NCI-H748 (cell line): ENCODE measurements around the gene PLA2G2C.

ENCODE experiments used
- DNase-seq: peaks from one replicate; lab custom pipeline; 2025; ENCODE audit not compliant: unreplicated experiment; lab: John Stamatoyannopoulos, UW

The PLA2G2C gene

DNA sequence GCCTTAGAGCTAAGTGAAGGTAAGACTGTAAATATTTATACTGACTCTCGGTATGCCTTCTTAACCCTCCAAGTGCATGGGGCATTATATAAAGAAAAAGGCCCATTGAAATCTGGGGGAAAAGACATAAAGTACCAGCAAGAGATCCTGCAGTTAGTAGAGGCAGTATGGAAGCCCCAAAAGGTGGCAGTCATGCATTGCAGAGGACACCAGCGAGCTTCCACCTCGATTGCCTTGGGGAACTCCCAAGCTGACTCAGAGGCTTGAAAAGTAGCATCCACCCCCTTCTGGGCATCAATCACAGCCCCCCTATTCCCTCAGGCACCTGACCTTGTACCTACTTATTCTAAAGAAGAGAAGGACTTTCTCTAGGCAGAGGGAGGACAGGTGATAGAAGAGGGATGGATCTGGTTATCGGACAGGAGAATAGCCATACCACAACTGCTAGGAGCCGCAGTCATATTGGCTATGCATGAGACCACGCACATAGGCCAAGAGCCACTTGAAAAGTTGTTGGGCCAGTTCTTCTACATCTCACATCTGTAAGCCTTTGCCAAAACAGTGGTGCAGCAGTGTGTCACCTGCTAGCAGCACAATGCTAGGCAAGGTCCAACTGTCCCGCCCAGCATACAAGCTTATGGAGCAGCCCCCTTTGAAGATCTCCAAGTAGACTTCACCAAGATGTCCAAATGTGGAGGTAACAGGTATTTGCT lies 27.8 kb downstream of the PLA2G2C start:
- no peak for DNase-seq

DNA sequence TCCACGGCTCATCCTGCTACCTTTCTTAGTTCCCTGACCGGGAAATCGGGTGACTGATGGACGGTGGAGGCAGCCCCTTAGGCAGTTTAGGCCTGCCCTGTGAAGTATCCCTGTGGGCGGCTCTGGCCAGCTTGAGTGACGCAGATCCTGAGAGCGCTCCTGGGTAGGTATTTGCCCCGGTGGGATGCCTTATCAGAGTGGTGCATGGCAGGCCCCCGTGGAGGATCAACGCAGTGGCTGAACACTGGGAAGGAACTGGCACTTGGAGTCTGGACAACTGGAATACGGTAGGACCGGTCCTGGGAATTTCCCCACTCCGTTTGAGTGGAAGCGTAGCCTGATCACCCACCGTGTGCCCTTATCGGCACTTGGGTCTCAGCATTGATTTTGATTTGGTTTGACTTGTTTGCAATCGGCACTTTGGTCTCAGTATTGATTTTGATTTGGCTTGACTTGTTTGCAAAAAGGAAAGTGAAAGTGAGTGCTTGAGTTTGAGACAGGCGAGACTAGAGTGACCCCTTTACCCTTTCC lies 32.0 kb downstream of the PLA2G2C start:
- no peak for DNase-seq

- DNase-seq: no peak
Measured at GRCh38 chr1:20153000-20153418, 33.3 kb downstream of the PLA2G2C start.

DNA sequence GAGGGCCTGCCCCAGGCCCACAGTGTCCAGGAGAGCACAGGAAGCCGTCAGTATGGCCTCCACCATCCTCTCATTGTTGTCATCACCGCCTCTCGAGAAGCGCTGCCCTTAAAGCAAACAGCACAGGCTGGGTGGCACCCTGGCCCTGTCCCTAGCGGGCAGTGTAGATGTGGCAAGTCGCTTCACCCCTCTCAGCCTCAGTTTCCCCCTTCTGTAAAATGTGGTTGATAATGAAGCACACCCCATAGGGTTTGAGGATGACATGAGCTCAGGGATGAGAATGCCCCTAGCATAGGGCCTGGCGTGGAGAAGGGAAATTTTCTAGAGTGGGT lies 33.8 kb downstream of the PLA2G2C start:
- no peak for DNase-seq

- DNase-seq: peak; percentile 63
Measured at GRCh38 chr1:20151906-20152598, 34.3 kb downstream of the PLA2G2C start.

- DNase-seq: no peak
Measured at GRCh38 chr1:20150969-20151368, 35.3 kb downstream of the PLA2G2C start.

- DNase-seq: no peak
Measured at GRCh38 chr1:20150326-20150705, 36.0 kb downstream of the PLA2G2C start.

GRCh38 chr1:20149601-20150325 lies 36.6 kb downstream of the PLA2G2C start:
- no peak for DNase-seq

- no peak for DNase-seq
Measured at GRCh38 chr1:20148571-20149500, 37.5 kb downstream of the PLA2G2C start.

DNA sequence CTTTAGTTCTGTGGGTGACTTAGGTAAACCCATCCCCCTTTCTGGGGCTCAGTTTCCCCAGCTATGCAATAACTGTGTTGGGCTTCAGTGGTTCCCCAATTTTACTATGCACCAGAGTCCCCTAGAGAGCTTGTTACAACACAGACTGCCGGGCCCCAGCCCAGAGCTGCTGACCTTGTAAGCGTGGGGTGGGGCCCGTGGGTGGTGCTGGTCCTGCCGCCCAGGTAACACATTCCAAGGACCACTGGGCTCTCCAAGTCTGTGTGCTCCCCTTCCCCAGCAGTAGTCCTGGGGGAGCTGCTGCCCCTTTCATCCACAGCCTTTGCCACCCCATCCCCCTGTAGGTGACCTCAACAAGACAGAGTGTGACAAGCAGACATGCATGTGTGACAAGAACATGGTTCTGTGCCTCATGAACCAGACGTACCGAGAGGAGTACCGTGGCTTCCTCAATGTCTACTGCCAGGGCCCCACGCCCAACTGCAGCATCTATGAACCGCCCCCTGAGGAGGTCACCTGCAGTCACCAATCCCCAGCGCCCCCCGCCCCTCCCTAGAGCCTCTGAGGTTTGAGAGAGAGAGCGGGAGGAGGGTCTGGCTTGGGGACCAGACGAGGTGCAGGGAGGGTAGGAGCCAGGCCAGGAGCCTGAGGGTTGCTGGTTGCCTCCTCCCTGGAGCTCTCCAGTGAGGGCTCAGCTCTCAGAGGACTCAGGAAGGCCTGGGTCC lies 38.3 kb downstream of the PLA2G2C start:
- DNase-seq: no peak

DNA sequence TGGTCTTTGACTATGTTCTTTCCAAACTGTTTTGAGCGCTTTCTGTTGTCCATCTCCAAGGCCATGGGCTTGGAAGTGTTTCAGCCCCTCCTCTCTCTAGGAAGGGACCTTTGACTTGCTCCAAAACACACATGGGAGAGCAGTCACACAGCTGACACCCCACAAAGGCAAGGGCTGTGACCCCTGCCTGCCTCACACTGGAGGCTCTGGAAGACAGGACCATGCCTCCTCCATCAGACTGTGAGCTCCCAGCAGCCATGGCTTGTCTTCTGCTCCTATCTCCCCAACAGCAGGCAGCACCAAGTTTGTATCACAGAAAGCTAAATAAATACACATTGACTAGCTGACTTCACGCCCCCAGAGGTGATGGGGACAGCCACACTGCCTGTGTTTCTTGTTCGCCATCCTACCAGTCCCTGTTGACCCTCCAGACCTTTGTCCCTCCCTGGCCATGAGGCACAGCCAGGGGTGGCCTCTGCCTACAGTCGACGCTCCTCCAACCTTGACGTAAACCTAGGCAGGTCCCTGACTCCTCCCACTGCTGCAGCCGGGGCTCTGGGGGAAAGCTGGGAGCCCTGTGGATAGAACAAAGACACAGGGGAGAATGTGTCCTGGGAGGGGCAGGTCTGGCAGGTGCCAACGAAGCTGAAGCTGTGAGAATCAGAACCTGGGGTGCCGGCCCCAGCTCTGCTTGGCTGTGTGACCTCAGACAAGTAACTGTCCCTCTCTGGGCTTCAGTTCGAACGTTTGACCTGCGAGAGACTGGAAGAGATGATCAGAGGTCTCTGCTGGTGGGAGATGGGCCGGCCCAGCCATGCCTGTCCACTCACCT lies 42.4 kb downstream of the PLA2G2C start:
- DNase-seq: no peak

GRCh38 chr1:20143318-20143717 lies 43.0 kb downstream of the PLA2G2C start:
- DNase-seq: no peak

GRCh38 chr1:20142001-20142710 lies 44.2 kb downstream of the PLA2G2C start:
- DNase-seq: no peak

DNA sequence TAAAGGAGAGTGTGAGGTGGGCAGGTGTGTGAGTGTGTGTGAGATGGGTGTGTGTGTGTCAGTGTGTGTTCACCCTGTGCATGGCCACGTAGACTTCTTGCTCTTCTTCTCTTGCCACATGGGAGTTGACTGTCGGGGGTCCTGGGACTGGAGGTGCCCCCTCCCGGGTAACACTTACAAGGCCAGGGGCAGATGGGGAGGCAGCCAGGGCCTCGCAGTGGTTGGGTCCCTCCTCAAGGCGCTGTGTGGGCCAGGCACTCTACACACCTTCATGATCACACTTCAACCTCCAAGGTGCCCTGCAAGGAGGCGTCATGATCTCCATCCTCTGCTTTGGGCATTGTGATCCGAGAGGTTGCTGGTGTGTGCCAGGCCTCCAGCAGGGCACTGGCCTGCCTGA lies 44.9 kb downstream of the PLA2G2C start:
- DNase-seq: no peak

DNA sequence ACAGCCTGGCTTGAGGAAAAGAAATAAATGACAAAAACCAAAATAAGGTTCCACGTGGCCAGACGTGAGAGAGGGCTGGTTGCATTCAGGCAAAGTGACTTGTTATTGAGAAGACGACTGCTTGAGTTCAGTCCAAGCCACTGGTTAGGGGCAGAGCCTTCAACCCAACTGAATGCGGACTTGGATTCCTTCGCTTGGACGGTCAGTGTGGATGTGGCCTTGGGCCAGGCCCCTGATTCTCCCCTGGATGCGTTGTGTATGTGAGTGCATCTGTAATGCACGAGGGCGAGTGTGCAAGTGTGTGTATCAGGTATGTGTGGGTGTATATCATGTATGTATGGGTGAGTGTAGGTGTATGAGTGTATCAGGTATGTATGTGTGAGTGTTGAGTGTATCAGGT lies 45.3 kb downstream of the PLA2G2C start:
- DNase-seq: no peak

DNA sequence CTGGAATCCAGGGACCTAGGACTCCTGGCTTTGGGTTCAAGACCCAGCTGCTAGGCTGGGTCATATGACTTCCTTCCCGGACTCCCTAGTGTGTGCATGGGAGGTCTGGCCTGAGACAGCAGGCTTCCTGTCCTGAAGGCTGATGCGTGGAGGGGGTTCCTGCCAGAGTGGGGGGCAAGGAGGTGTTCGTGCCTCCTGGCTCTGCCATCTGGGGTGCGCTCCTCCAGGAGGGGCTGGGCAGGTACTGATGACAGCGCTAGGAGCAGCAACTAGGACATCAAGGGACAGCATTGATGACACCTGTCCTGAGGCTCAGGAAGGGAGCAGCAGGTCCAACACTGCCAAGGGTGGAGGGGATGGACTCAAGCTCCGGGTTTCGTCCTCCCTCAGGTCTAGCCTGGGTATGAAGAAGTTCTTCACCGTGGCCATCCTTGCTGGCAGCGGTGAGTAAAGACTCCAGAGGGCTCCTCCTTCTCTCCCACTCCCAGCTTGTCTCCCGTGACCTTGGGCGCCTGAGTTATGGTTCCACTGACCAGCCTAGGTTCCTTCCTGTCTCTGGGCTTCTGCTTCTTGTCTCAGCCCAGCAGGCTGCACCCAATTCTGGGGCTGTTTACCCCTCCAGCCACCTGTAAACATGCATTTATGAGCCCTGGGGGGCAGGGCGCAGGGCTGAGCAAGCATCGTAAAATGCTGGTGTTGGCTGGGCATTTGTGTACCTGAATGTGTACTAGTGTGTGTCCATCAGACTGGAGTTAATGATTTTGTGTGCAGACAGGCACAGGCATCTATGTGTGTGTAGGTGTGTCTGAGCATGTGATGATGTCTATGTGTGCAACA lies 46.3 kb downstream of the PLA2G2C start:
- DNase-seq: no peak

GRCh38 chr1:20138961-20139550 lies 47.3 kb downstream of the PLA2G2C start, which contains the start of gene PLA2G2F:
Gene PLA2G2F, plus strand, starts transcription at chr1:20139323. Its CDS starts 105 bp downstream, at chr1:20139428.
- DNase-seq: no peak
